ENCODE data around the gene POTEI. TPM values are rescaled to one million over a fixed set of nuclear protein-coding genes. Genes with fewer than 3 reads are reported as not detected.
"Not testable (repeated sequence)": the region's sequence is repeated elsewhere in the genome, so short reads cannot be mapped to it uniquely, and the experiment has no call there.

Gene POTEI
- total RNA-seq, 1 experiment from 2014 or later, result not detected

GRCh38 chr2:130531672-130532071 is 22.5 kb upstream of the POTEI start:
- H3K4me3 Mint-ChIP-seq (ENCODE audit: unreplicated experiment); H3K4me1 Mint-ChIP-seq (ENCODE audit: insufficient read depth, unreplicated experiment); H3K9me3 Mint-ChIP-seq (ENCODE audit: unreplicated experiment): not testable (repeated sequence)

GRCh38 chr2:130531225-130531624 is 22.1 kb upstream of the POTEI start:
- H3K27me3 Mint-ChIP-seq (ENCODE audit: insufficient read depth, unreplicated experiment); CTCF ChIA-PET; H3K4me1 Mint-ChIP-seq (ENCODE audit: insufficient read depth, unreplicated experiment): not testable (repeated sequence)

More at GRCh38 chr2:130531672-130532071, 22.5 kb upstream of the POTEI start:
- BruUV-seq (replicated peaks); H3K36me3 Mint-ChIP-seq (ENCODE audit: insufficient read depth, unreplicated experiment); DNase-seq (ENCODE audit: unreplicated experiment); CTCF ChIA-PET; H3K27me3 Mint-ChIP-seq (ENCODE audit: insufficient read depth, unreplicated experiment); POLR2A ChIA-PET; H3K27ac Mint-ChIP-seq (ENCODE audit: low read depth, unreplicated experiment); intact Hi-C loops (cut with micrococcal nuclease): not testable (repeated sequence)

DNA sequence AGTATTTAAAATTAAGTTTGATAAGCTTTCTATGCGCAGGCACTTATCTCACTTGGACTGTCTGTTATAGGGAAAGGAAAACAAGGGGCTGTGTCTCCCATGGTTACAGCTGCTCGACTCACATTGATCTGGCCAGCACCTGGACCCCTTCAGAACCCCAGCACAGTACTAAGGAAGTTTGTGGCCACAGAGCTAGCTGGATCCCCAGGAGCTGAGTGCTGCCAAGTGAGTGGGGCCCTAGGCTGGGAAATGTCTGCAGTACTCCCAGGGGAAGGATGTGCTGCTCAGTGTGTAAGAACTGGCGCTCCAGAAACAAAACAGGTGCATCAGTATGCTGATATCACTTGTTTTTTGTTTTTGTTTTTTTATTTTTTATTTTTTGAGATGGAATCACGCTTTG is 21.1 kb upstream of the POTEI start:
- POLR2A ChIA-PET; H3K36me3 Mint-ChIP-seq (ENCODE audit: insufficient read depth, unreplicated experiment); intact Hi-C loops (cut with micrococcal nuclease); H3K4me1 Mint-ChIP-seq (ENCODE audit: insufficient read depth, unreplicated experiment); H3K27me3 Mint-ChIP-seq (ENCODE audit: insufficient read depth, unreplicated experiment); BruUV-seq (replicated peaks); H3K9me3 Mint-ChIP-seq (ENCODE audit: unreplicated experiment); DNase-seq (ENCODE audit: unreplicated experiment); CTCF ChIA-PET; H3K4me3 Mint-ChIP-seq (ENCODE audit: unreplicated experiment); H3K27ac Mint-ChIP-seq (ENCODE audit: low read depth, unreplicated experiment): not testable (repeated sequence)

More at GRCh38 chr2:130531225-130531624, 22.1 kb upstream of the POTEI start:
- H3K36me3 Mint-ChIP-seq (ENCODE audit: insufficient read depth, unreplicated experiment); BruUV-seq (replicated peaks); POLR2A ChIA-PET; H3K4me3 Mint-ChIP-seq (ENCODE audit: unreplicated experiment); DNase-seq (ENCODE audit: unreplicated experiment); intact Hi-C loops (cut with micrococcal nuclease); H3K27ac Mint-ChIP-seq (ENCODE audit: low read depth, unreplicated experiment); H3K9me3 Mint-ChIP-seq (ENCODE audit: unreplicated experiment): not testable (repeated sequence)

DNA sequence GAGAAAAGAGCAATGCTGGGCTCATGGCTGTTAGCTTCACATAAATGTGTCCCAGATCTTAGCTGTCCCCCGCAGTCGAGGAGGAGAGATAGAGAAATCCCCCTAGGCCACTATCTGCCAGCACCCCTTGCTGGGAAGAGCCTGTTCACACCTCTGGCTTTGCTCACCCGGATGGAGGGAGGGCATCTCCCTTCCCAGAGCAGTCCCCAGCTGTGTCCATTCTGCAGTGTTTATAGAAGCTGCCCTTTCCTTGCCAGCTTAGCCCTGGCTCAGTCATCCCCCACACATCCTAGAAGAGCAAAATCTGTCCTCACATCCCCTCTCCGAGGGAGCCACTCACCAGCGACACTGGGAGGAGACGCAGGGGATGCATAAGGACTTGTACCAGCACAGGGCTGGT is 20.4 kb upstream of the POTEI start:
- BruUV-seq (replicated peaks); DNase-seq (ENCODE audit: unreplicated experiment); H3K27me3 Mint-ChIP-seq (ENCODE audit: insufficient read depth, unreplicated experiment); POLR2A ChIA-PET; H3K4me1 Mint-ChIP-seq (ENCODE audit: insufficient read depth, unreplicated experiment); intact Hi-C loops (cut with micrococcal nuclease); H3K36me3 Mint-ChIP-seq (ENCODE audit: insufficient read depth, unreplicated experiment); H3K4me3 Mint-ChIP-seq (ENCODE audit: unreplicated experiment); H3K27ac Mint-ChIP-seq (ENCODE audit: low read depth, unreplicated experiment); CTCF ChIA-PET; H3K9me3 Mint-ChIP-seq (ENCODE audit: unreplicated experiment): not testable (repeated sequence)

DNA sequence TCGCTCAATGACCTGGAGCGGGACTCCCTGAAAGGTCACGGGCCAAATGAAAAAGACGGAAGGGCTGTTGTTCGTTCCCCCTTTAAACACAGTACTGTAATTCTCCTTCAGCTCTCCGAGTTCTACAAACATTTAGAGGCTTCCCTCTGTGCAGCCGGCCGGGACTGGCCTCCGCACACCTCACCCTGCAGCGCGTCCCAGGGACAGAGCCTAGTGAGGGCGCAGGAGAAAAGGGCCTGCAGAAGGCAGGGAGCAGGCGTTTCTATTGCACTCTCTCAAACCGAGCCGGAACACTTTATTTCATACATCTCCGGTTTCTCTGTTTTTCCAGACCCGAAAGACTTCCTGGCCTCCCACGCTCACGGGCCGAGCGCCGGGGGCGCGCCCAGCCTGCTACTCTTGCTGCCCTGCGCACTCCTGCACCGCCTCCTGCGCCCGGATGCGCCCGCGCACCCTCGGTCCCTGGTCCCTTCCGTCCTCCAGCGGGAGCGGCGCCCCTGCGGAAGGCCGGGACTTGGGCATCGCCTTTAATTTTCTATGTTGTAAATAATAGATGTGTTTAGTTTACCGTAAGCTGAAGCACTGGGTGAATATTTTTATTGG is 18.3 kb upstream of the POTEI start:
- not testable (repeated sequence) for H3K4me3 Mint-ChIP-seq (ENCODE audit: unreplicated experiment)

GRCh38 chr2:130522390-130522789 is 13.3 kb upstream of the POTEI start:
- CTCF ChIA-PET; H3K4me3 Mint-ChIP-seq (ENCODE audit: unreplicated experiment); H3K36me3 Mint-ChIP-seq (ENCODE audit: insufficient read depth, unreplicated experiment); POLR2A ChIA-PET; DNase-seq (ENCODE audit: unreplicated experiment); H3K27me3 Mint-ChIP-seq (ENCODE audit: insufficient read depth, unreplicated experiment); H3K9me3 Mint-ChIP-seq (ENCODE audit: unreplicated experiment); H3K27ac Mint-ChIP-seq (ENCODE audit: low read depth, unreplicated experiment); BruUV-seq (replicated peaks); H3K4me1 Mint-ChIP-seq (ENCODE audit: insufficient read depth, unreplicated experiment); intact Hi-C loops (cut with micrococcal nuclease): not testable (repeated sequence)

More for the DNA sequence above, 18.3 kb upstream of the POTEI start:
- H3K27me3 Mint-ChIP-seq (ENCODE audit: insufficient read depth, unreplicated experiment); POLR2A ChIA-PET; DNase-seq (ENCODE audit: unreplicated experiment); BruUV-seq (replicated peaks); H3K27ac Mint-ChIP-seq (ENCODE audit: low read depth, unreplicated experiment); CTCF ChIA-PET; H3K9me3 Mint-ChIP-seq (ENCODE audit: unreplicated experiment); H3K36me3 Mint-ChIP-seq (ENCODE audit: insufficient read depth, unreplicated experiment); intact Hi-C loops (cut with micrococcal nuclease); H3K4me1 Mint-ChIP-seq (ENCODE audit: insufficient read depth, unreplicated experiment): not testable (repeated sequence)

DNA sequence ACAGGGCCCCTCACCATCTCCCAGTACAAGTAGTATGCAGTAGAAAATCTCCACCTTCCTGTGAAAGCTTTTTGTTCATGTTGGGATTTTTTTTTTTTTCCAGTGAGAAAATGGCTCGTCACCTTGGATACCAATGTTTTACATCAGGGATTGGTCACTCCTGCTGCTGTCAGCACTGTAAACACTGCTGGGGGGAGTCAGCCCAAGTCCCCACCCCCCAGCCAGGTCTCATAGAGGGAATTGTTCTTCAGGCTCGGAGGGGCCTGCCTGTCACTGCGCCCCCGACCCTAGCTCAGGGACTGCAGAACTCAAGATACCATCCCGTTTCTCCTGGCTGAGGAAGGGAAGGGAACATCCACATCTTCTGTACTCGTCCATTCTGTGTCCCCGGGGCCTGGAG is 11.9 kb upstream of the POTEI start, which contains the start of gene CFC1B:
Gene CFC1B, plus strand, starts transcription at position 231 of the 400 bp plus-strand sequence. CDS start 263 bp downstream, outside the sequence.
- DNase-seq (ENCODE audit: unreplicated experiment); H3K27ac Mint-ChIP-seq (ENCODE audit: low read depth, unreplicated experiment); CTCF ChIA-PET; intact Hi-C loops (cut with micrococcal nuclease); POLR2A ChIA-PET; H3K4me3 Mint-ChIP-seq (ENCODE audit: unreplicated experiment); H3K9me3 Mint-ChIP-seq (ENCODE audit: unreplicated experiment); H3K4me1 Mint-ChIP-seq (ENCODE audit: insufficient read depth, unreplicated experiment); H3K27me3 Mint-ChIP-seq (ENCODE audit: insufficient read depth, unreplicated experiment); H3K36me3 Mint-ChIP-seq (ENCODE audit: insufficient read depth, unreplicated experiment); BruUV-seq (replicated peaks): not testable (repeated sequence)

DNA sequence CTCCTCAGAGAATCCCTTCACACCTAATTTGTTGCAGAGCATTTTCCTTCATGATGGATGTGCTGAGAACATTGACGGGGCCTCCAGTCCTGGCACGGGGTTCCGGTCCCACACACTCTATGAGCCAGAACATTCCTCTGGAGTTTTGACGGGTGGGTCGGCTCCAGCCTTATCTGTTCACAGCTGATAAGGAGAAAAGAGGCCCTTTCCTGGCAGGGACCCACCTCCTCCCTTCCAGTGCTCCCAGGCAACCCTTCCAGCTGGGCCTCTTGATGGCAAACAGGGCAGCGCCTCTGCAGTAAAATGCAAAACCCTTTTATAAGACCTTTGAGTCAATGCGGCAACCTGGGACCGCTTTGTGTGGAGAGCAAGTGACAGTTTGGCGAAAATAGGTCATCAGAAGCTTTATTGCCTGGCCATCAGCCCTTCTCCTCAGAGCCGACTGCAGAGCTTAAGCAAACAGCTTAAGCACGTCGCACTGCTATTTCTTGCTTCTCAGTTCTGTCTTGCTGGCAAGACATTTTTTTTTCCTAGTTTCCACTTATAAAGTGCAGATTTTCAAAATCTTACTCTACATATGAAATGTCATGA is 9.5 kb upstream of the POTEI start:
- intact Hi-C loops (cut with micrococcal nuclease); H3K4me1 Mint-ChIP-seq (ENCODE audit: insufficient read depth, unreplicated experiment); H3K36me3 Mint-ChIP-seq (ENCODE audit: insufficient read depth, unreplicated experiment); H3K27ac Mint-ChIP-seq (ENCODE audit: low read depth, unreplicated experiment); CTCF ChIA-PET; DNase-seq (ENCODE audit: unreplicated experiment); H3K9me3 Mint-ChIP-seq (ENCODE audit: unreplicated experiment); POLR2A ChIA-PET; H3K27me3 Mint-ChIP-seq (ENCODE audit: insufficient read depth, unreplicated experiment); BruUV-seq (replicated peaks); H3K4me3 Mint-ChIP-seq (ENCODE audit: unreplicated experiment): not testable (repeated sequence)

- POLR2A ChIA-PET; H3K27ac Mint-ChIP-seq (ENCODE audit: low read depth, unreplicated experiment); DNase-seq (ENCODE audit: unreplicated experiment); H3K36me3 Mint-ChIP-seq (ENCODE audit: insufficient read depth, unreplicated experiment); H3K27me3 Mint-ChIP-seq (ENCODE audit: insufficient read depth, unreplicated experiment); H3K4me1 Mint-ChIP-seq (ENCODE audit: insufficient read depth, unreplicated experiment); intact Hi-C loops (cut with micrococcal nuclease); H3K4me3 Mint-ChIP-seq (ENCODE audit: unreplicated experiment); H3K9me3 Mint-ChIP-seq (ENCODE audit: unreplicated experiment); BruUV-seq (replicated peaks); CTCF ChIA-PET: not testable (repeated sequence)
Measured at GRCh38 chr2:130511747-130512451, 2.8 kb upstream of the POTEI start.

All from MCF 10A (cell line).